GM18858 (cell line): Measurements from ENCODE around the gene JAK1.

Source experiments
- ATAC-seq: cut with Tn5 transposase; IDR thresholded peaks from one replicate; pipeline ENCODE4 v1.9.1; 2021; ENCODE audit not compliant: unreplicated experiment

JAK1 gene

GRCh38 chr1:64801851-64802523, 164.4 kb downstream of the JAK1 start:
- ATAC-seq = no peak

GRCh38 chr1:64798872-64799271, 167.5 kb downstream of the JAK1 start:
- no peak for ATAC-seq

- ATAC-seq = no peak
Observed at GRCh38 chr1:64790832-64791487, 175.4 kb downstream of the JAK1 start.
